ENCODE results near the gene RAB37. TPM values are rescaled to one million over a fixed set of nuclear protein-coding genes. Genes with fewer than 3 reads are reported as not detected.
A peak's percentile ranks its signal among the peaks of the same experiment; 100 is the strongest.

The RAB37 gene
- total RNA-seq, 1 experiment from 2014 or later = 2.5 TPM

- Histone ChIP-seq H3K4ac (ENCODE audit: low read depth, low read length) (no peak overlapping the region), H4K20me1 (ENCODE audit: control insufficient read depth, insufficient read depth, insufficient read length) (no peaks in the 10 kb centered on the region), H3K14ac (ENCODE audit: insufficient read depth, low read length) (no peak overlapping the region), H2AFZ (ENCODE audit: low read length) (no peak overlapping the region), H3T11ph (ENCODE audit: low read length) (no peak overlapping the region), H3K4me1 (ENCODE audit: insufficient read depth, low read length) (peaks cover 4% of the 10 kb centered on the region; the same call in 1 of the 2 replicates), H3K79me1 (ENCODE audit: insufficient read depth, low read depth, low read length, poor library complexity, severe bottlenecking) (no peaks in the 10 kb centered on the region), H3K18ac (ENCODE audit: insufficient read length, low read depth, low read length) (no peak overlapping the region), H2BK120ac (ENCODE audit: low read depth, low read length, poor library complexity, severe bottlenecking) (no peak overlapping the region), H2BK5ac (ENCODE audit: insufficient read length, low read length) (no peak overlapping the region), H3K9me3 (ENCODE audit: control insufficient read depth, low read depth, low read length) (no peaks in the 10 kb centered on the region), H2BK12ac (ENCODE audit: insufficient read length, low read depth, low read length) (no peak overlapping the region), H3K4me2 (ENCODE audit: insufficient read depth, insufficient read length, low read length) (no peak overlapping the region), H2BK15ac (ENCODE audit: low read depth, low read length) (no peak overlapping the region), H2BK20ac (ENCODE audit: low read depth, low read length, poor library complexity, severe bottlenecking) (no peak overlapping the region), H3K27me3 (ENCODE audit: insufficient read depth, low read length) (no peaks in the 10 kb centered on the region), H4K8ac (replicated peaks; ENCODE audit: insufficient read length, low read depth, low read length) (no peak overlapping the region), H3K23ac (ENCODE audit: insufficient read length, low read depth, low read length) (no peak overlapping the region), H4K5ac (ENCODE audit: insufficient read length, low read depth, low read length) (no peak overlapping the region), H2AK5ac (ENCODE audit: insufficient read length, low read length) (no peak overlapping the region), H3K79me2 (ENCODE audit: insufficient read depth, low read length) (no peaks in the 10 kb centered on the region), H3K56ac (ENCODE audit: insufficient read length, low read depth, low read length) (no peak overlapping the region), H3K23me2 (ENCODE audit: insufficient read length, low read depth, low read length, poor library complexity, severe bottlenecking) (peaks cover 9% of the 10 kb centered on the region), H3K27ac (ENCODE audit: insufficient read length, low read depth, low read length) (no peak overlapping the region), H4K91ac (ENCODE audit: insufficient read length, low read depth, low read length) (no peak overlapping the region), H3K9ac (ENCODE audit: extremely low read depth, insufficient read length, low read length) (no peak overlapping the region)
- Mint-ChIP-seq H3K4me1 (peaks cover 22 to 23% of the 10 kb centered on the region in 2 experiments), H3K9me3 (no peaks in the 10 kb centered on the region; a peak in 1 of 5 replicates), H3K4me3 (peak overlapping the region in 1 of 2 experiments; percentile 50; a peak in 2 of 5 replicates), H3K27ac (no peak overlapping the region; a peak in 1 of 7 replicates), H3K36me3 (ENCODE audit: insufficient read depth in 1 of 3, low read depth in 3 of 3) (no peaks in the 10 kb centered on the region; a peak in 1 of 7 replicates), H3K27me3 (ENCODE audit: low read depth) (peaks cover 26% of the 10 kb centered on the region)
- TF ChIP-seq CTCF (conservative IDR thresholded peaks at IDR 0.05) = no peak
- no CpG with 5 or more reads among the region's 12 CpGs for WGBS (ENCODE audit: extremely low coverage, insufficient read length, low lambda C conversion rate)
- DNase-seq = no peak
Measured at GRCh38 chr17:74739227-74739831, 2.3 kb downstream of the RAB37 start.

All from H9 (cell line).